SK-N-SH treated with all-trans-retinoic acid at 6 μM for 48 hours (cell line): ENCODE results near the gene SLC35A4.

Experiments used
- ARNTL ChIP-seq: fragments of 450-650 bp; formaldehyde crosslinking; IDR thresholded peaks from 2 replicates; pipeline ENCODE4 v1.5.0; 2020; ENCODE audit warnings: low read depth, mild to moderate bottlenecking, moderate library complexity, borderline replicate concordance
- CSDC2 ChIP-seq: fragments of 250-450 bp; sonication (Bioruptor Pico); IDR thresholded peaks from 2 replicates; pipeline ENCODE4 v1.5.0; 2020; ENCODE audit warnings: mild to moderate bottlenecking, moderate library complexity
- GLIS3 ChIP-seq: fragments of 250-450 bp; sonication (Bioruptor Pico); IDR thresholded peaks from 2 replicates; pipeline ENCODE4 v1.5.0; 2020; ENCODE audit warnings: mild to moderate bottlenecking, moderate library complexity
- PATZ1 ChIP-seq: fragments of 250-450 bp; sonication (Bioruptor Pico); IDR thresholded peaks from 2 replicates; pipeline ENCODE4 v1.8.0; 2020; ENCODE audit warnings: mild to moderate bottlenecking, moderate library complexity, borderline replicate concordance
- PPARA ChIP-seq: fragments of 250-450 bp; sonication (Bioruptor Pico); IDR thresholded peaks from 2 replicates; pipeline ENCODE4 v1.5.0; 2020; ENCODE audit warnings: mild to moderate bottlenecking, borderline replicate concordance
- RARB ChIP-seq: fragments of 250-450 bp; sonication (Bioruptor Pico); IDR thresholded peaks from 2 replicates; pipeline ENCODE4 v1.8.0; 2021; ENCODE audit warnings: mild to moderate bottlenecking, moderate library complexity
- TCF4 ChIP-seq: fragments of 250-450 bp; sonication (Bioruptor Pico); IDR thresholded peaks from 2 replicates; pipeline ENCODE4 v1.8.0; 2021; ENCODE audit warnings: mild to moderate bottlenecking, moderate library complexity, borderline replicate concordance
- ZC3H10 ChIP-seq: fragments of 250-450 bp; sonication (Bioruptor Pico); IDR thresholded peaks from 2 replicates; pipeline ENCODE4 v1.5.1; 2021; ENCODE audit warnings: mild to moderate bottlenecking, moderate library complexity
- ZFP30 ChIP-seq: fragments of 450-650 bp; formaldehyde crosslinking; IDR thresholded peaks from 2 replicates; pipeline ENCODE4 v1.5.0; 2022; ENCODE audit warnings: mild to moderate bottlenecking, moderate library complexity
- ZNF70 ChIP-seq: fragments of 450-650 bp; formaldehyde crosslinking; IDR thresholded peaks from 2 replicates; pipeline ENCODE4 v1.5.0; 2020; ENCODE audit warnings: mild to moderate bottlenecking, moderate library complexity

- no peak for TF ChIP-seq GLIS3 (CRISPR knock-in tag)
- no peak for TF ChIP-seq ARNTL (CRISPR knock-in tag)
- no peak for TF ChIP-seq TCF4 (CRISPR knock-in tag)
- no peak for TF ChIP-seq RARB (CRISPR knock-in tag)
- no peak for TF ChIP-seq PPARA (CRISPR knock-in tag)
- no peak for TF ChIP-seq PATZ1 (CRISPR knock-in tag)
- TF ChIP-seq ZFP30 (CRISPR knock-in tag): no peak
- no peak for TF ChIP-seq CSDC2 (CRISPR knock-in tag)
- no peak for TF ChIP-seq ZC3H10 (CRISPR knock-in tag)
- TF ChIP-seq ZNF70 (CRISPR knock-in tag): no peak
Measured at GRCh38 chr5:140603734-140604133, 39.1 kb downstream of the SLC35A4 start.
